HEK293T (cell line): Measurements from ENCODE around the gene DUSP12.

Source experiments
- CTCF ChIA-PET: fragments of 350-600 bp; formaldehyde crosslinking; extraction: SDS; loops from one replicate; lab custom pipeline; 2021; ENCODE audit warnings: antibody characterized with exemption, inconsistent platforms; lab: Yijun Ruan, JAX
- POLR2A ChIA-PET: fragments of 350-600 bp; formaldehyde crosslinking; extraction: SDS; loops from one replicate; lab custom pipeline; 2020; ENCODE audit warnings: antibody characterized with exemption, inconsistent platforms; lab: Yijun Ruan, JAX
- DNase-seq: peaks from one replicate; pipeline ENCODE4 v3.0.0; 2012; ENCODE audit warnings: mixed read lengths; ENCODE audit errors: extremely low spot score
- ARNT ChIP-seq: fragments of 450-650 bp; IDR thresholded peaks from 2 replicates; pipeline ENCODE4 v1.6.1; 2017; ENCODE audit warnings: mild to moderate bottlenecking
- BHLHE40 ChIP-seq: fragments of 450-650 bp; IDR thresholded peaks from 2 replicates; pipeline ENCODE4 v1.6.1; 2016; ENCODE audit warnings: mild to moderate bottlenecking, moderate library complexity, borderline replicate concordance
- CTBP1 ChIP-seq: fragments of 450-650 bp; IDR thresholded peaks from 2 replicates; pipeline ENCODE4 v1.6.1; 2016; ENCODE audit warnings: borderline replicate concordance
- ELF4 ChIP-seq: fragments of 450-650 bp; IDR thresholded peaks from 2 replicates; pipeline ENCODE4 v1.6.1; 2017; ENCODE audit warnings: antibody characterized with exemption
- FOXA1 ChIP-seq: fragments of 450-650 bp; IDR thresholded peaks from 2 replicates; pipeline ENCODE4 v1.6.1; 2016; ENCODE audit warnings: mild to moderate bottlenecking
- FOXK2 ChIP-seq: fragments of 450-650 bp; IDR thresholded peaks from 2 replicates; pipeline ENCODE4 v1.6.1; 2016; ENCODE audit warnings: mild to moderate bottlenecking
- FOXM1 ChIP-seq: fragments of 450-650 bp; IDR thresholded peaks from 2 replicates; pipeline ENCODE4 v1.6.1; 2017; ENCODE audit warnings: mild to moderate bottlenecking, borderline replicate concordance
- HDGF ChIP-seq: fragments of 450-650 bp; IDR thresholded peaks from 2 replicates; pipeline ENCODE4 v1.6.1; 2017; ENCODE audit warnings: antibody characterized with exemption, borderline replicate concordance
- L3MBTL2 ChIP-seq: fragments of 450-650 bp; conservative IDR thresholded peaks from 2 replicates; pipeline ENCODE4 v1.6.1; 2016; ENCODE audit warnings: mild to moderate bottlenecking
- LEF1 ChIP-seq: fragments of 450-650 bp; IDR thresholded peaks from 2 replicates; pipeline ENCODE4 v1.6.1; 2017; ENCODE audit warnings: mild to moderate bottlenecking, borderline replicate concordance
- NFRKB ChIP-seq: fragments of 450-650 bp; IDR thresholded peaks from 2 replicates; pipeline ENCODE4 v1.6.1; 2016; ENCODE audit warnings: mild to moderate bottlenecking, moderate library complexity
- SP1 ChIP-seq: fragments of 450-650 bp; IDR thresholded peaks from 2 replicates; pipeline ENCODE4 v1.6.1; 2017
- SUZ12 ChIP-seq: fragments of 450-650 bp; IDR thresholded peaks from 2 replicates; pipeline ENCODE4 v1.6.1; 2016; ENCODE audit warnings: mild to moderate bottlenecking
- TARDBP ChIP-seq: fragments of 450-650 bp; IDR thresholded peaks from 2 replicates; pipeline ENCODE4 v1.6.1; 2016
- ZNF384 ChIP-seq: fragments of 450-650 bp; IDR thresholded peaks from 2 replicates; pipeline ENCODE4 v1.6.1; 2016
- TF ChIP-seq, protein P1 (sequence below): fragments of 450-650 bp; IDR thresholded peaks from 2 replicates; pipeline ENCODE4 v1.6.1; 2016

DUSP12 gene

DNA sequence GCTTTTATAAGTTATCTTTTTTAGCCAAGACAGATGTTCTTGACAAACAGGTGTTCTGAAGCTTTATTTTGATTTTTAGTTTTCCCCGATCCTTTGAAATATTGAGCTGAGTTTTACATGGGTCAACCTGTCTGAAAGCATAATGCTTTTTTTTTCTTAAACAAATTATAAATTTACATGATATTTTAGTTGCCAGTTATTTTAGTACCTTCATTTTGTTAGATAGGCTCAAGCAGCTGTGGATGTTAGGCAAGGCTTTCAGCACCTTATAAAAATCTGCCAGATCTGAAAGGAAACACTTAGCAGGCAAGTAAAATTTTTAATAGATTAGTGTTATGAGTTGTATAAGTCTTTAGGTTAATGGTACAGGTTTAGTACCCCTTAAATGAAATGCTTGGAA, 50.2 kb downstream of the DUSP12 start:
- ChIA-PET CTCF (no interaction called here), POLR2A (no interaction called here)
- no peak for DNase-seq
- TF ChIP-seq, protein P1, sequence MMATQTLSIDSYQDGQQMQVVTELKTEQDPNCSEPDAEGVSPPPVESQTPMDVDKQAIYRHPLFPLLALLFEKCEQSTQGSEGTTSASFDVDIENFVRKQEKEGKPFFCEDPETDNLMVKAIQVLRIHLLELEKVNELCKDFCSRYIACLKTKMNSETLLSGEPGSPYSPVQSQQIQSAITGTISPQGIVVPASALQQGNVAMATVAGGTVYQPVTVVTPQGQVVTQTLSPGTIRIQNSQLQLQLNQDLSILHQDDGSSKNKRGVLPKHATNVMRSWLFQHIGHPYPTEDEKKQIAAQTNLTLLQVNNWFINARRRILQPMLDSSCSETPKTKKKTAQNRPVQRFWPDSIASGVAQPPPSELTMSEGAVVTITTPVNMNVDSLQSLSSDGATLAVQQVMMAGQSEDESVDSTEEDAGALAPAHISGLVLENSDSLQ = no peak
- TF ChIP-seq BHLHE40 = no peak
- TF ChIP-seq SP1 = no peak
- TF ChIP-seq CTBP1 = no peak
- TF ChIP-seq HDGF = no peak
- TF ChIP-seq TARDBP = no peak
- no peak for TF ChIP-seq L3MBTL2

DNA sequence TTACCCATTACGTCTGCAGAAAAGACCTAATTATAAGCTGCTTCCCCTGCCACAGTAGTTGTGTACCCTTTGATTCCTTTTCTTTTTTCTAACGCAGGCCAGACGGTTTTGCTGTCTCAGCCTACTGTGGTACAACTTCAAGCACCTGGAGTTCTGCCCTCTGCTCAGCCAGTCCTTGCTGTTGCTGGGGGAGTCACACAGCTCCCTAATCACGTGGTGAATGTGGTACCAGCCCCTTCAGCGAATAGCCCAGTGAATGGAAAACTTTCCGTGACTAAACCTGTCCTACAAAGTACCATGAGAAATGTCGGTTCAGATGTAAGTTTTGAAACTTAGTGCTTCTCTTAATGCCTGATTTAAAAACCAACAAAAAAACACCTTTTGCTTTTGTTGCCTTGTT, 52.4 kb downstream of the DUSP12 start:
- CTCF ChIA-PET = interaction anchor here (0.6 kb wide), 1 partner anchor 254 kb away, joined by 4 read pairs; no protein-coding TSS in a partner anchor

DNA sequence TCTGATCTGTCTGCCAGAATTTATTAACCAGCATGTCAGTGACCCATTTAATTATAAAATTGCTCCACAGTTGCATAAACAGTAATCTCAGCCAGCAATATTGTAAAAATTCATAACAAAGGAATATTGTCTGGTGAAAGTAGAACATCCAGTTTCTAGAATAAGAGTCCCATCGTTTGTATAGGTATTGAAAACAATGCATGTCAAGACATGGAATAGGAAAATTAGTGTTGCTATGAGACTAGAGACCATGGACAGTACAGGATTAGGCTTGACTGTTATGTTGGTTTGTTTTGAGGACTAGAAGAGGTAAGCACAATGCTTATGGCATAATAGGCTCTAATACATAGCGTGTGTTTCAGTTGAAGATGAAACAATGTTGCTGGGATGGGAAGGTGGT, 53.6 kb downstream of the DUSP12 start:
- POLR2A ChIA-PET = no interaction called here
- CTCF ChIA-PET = interaction anchor here (0.6 to 0.7 kb wide), 2 partner anchors 202 to 253 kb away, joined by 4 to 5 read pairs; no protein-coding TSS in a partner anchor
- no peak for DNase-seq
- TF ChIP-seq HDGF (no peak), CTBP1 (no peak), BHLHE40 (no peak), FOXA1 (no peak), L3MBTL2 (no peak), ELF4 (no peak), TARDBP (no peak), FOXM1 (no peak), SUZ12 (no peak), LEF1 (no peak), ARNT (no peak), NFRKB (no peak), FOXK2 (no peak), SP1 (no peak), ZNF384 (no peak)
- TF ChIP-seq, protein P1 = no peak

More for the DNA sequence above, 52.4 kb downstream of the DUSP12 start:
- no peak for TF ChIP-seq FOXA1
- TF ChIP-seq FOXM1 = no peak
- no peak for TF ChIP-seq LEF1
- TF ChIP-seq SP1 = no peak
- no peak for TF ChIP-seq SUZ12
- TF ChIP-seq FOXK2 = no peak
- TF ChIP-seq NFRKB = no peak
- TF ChIP-seq, protein P1 = no peak
- no peak for TF ChIP-seq ZNF384
- no peak for TF ChIP-seq BHLHE40
- TF ChIP-seq TARDBP = no peak
- no peak for TF ChIP-seq ELF4
- DNase-seq = no peak
- POLR2A ChIA-PET = no interaction called here

DNA sequence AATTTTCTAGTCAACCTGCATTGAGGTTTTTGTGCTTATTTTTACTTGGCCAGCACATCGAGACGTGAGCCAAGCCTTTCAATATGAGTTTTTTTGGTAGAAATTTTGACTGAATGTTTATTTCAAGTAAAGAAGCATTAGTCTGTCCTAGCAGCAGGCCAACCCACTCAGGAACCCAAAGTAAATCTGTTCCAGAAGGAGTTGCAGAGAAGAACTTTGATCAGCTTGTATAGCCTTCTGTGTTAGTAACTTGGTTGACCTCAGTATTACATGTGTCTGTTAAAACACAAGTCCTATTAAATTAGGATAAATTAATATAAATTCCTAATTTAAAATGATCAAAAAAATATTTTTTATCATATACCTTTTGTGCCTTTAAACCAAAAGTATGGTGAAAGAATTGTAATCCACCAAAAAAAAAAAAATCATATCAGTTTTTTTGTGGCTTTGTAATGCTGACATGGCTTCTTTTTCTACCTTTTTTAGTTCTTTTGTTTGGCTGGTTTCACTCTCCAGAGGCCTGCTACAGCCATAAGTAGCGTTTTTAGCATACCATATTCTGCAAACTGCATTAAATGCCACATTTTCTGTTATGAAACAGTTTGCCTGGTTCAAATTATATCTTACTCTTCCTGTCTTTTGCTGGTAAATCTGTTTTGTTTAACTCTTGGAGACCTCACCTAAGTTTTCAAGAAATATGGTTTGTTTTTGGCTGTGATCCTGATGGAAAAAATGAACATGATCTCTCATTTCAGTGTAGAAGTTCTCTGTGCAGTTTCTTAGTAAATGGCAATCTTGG, 56.0 kb downstream of the DUSP12 start:
- ChIA-PET CTCF (no interaction called here), POLR2A (no interaction called here)
- no peak for TF ChIP-seq ELF4
- no peak for TF ChIP-seq CTBP1
- TF ChIP-seq ARNT = no peak
- TF ChIP-seq TARDBP = no peak
- no peak for TF ChIP-seq SUZ12
- TF ChIP-seq L3MBTL2 = no peak
- TF ChIP-seq BHLHE40 = no peak
- TF ChIP-seq LEF1 = no peak
- TF ChIP-seq FOXM1 = no peak
- no peak for TF ChIP-seq ZNF384
- TF ChIP-seq FOXK2 = no peak
- no peak for TF ChIP-seq SP1
- TF ChIP-seq HDGF = no peak
- TF ChIP-seq, protein P1 = no peak
- no peak for TF ChIP-seq FOXA1
- no peak for TF ChIP-seq NFRKB
- DNase-seq = no peak
